ENCODE results near the gene SLC2A14.
"Not testable (repeated sequence)": the region's sequence is repeated elsewhere in the genome, so short reads cannot be mapped to it uniquely, and the experiment has no call there.

- not testable (repeated sequence) for TF ChIP-seq CTCF (IDR thresholded peaks at IDR 0.05; ENCODE audit: insufficient read depth, low read length); POLR2AphosphoS5 (IDR thresholded peaks at IDR 0.05; ENCODE audit: low read depth)
Measured at GRCh38 chr12:7881736-7882120, 9.0 kb upstream of the SLC2A14 start.
